ENCODE results near the gene YAP1. TPM values are rescaled to one million over a fixed set of nuclear protein-coding genes. Genes with fewer than 3 reads are reported as not detected.

The YAP1 gene
- total and polyA plus RNA-seq, 4 donors = 3.7 to 65.6 (median 18.3) TPM

DNA sequence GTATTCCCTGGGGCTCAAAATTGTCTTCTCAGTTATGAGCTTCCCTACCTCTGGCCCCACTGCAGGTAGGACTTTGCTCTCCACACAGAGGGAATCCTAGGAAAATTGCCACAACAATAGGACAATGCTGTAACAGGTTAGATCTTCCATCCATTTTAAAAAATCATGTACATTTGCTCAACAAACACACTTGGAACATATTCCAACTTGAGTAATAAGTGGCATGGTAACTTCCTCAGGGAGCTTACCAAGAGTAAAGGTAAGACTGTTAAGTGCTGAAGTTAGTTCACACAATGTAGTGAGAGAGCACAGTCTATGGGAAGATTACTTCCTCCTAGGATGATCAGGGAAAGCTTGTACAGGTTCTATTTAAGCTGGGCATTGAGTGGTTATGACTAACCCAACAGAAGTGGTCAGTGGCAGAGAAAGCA, 128.2 kb downstream of the YAP1 start:
- Histone ChIP-seq H3K4me3 (ENCODE audit: low read depth in 1 of 3, low read length in 3 of 3) (no peak overlapping the region), H3K27me3 (ENCODE audit: control insufficient read depth in 4 of 4, insufficient read depth in 4 of 4, low read length in 3 of 4) (no peaks in the 10 kb centered on the region), H3K27ac (ENCODE audit: low read depth in 1 of 2, low read length in 2 of 2) (no peak overlapping the region), H3K36me3 (ENCODE audit: control insufficient read depth in 4 of 4, insufficient read depth in 3 of 4, low read depth in 1 of 4, low read length in 3 of 4) (no peaks in the 10 kb centered on the region), H3K9me3 (ENCODE audit: control insufficient read depth in 4 of 4, low read length in 3 of 4) (no peaks in the 10 kb centered on the region), H3K9ac (ENCODE audit: low read depth in 1 of 2, low read length in 2 of 2) (no peak overlapping the region), H3K4me1 (ENCODE audit: control insufficient read depth in 4 of 4, insufficient read depth in 4 of 4, low read length in 3 of 4) (peaks cover 0 to 3% (median 0%) of the 10 kb centered on the region in 4 donors)
- no peak for TF ChIP-seq FOXA1 (IDR thresholded peaks at IDR 0.05)
- TF ChIP-seq YY1 (IDR thresholded peaks at IDR 0.05) = no peak
- no peak for DNase-seq (ENCODE audit: low spot score)

DNA sequence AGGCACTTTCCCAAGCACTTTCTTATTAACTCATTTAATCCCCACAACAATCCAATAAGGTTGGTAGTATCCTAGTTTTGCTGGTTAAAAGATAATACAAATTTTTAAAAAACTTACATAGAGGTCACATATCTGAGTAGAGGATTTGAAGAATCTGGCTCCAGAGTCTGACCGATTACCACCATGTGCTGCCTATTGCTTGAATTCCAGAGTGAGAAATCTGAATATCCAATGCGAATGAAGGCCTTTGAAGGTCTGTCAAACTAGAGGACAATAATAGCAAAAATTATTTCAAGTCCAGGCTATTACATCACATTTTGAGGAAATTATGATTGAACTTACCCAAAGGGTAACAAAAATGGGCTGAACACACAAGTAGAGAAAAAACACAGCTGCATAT, 129.2 kb downstream of the YAP1 start:
- H3K4me1 ChIP-seq (ENCODE audit: control insufficient read depth in 4 of 4, insufficient read depth in 4 of 4, low read length in 3 of 4) = peaks cover 0 to 3% (median 0%) of the 10 kb centered on the region in 4 donors
- no peak overlapping the region for H3K4me3 ChIP-seq (ENCODE audit: low read depth in 1 of 3, low read length in 3 of 3)
- H3K36me3 ChIP-seq (ENCODE audit: control insufficient read depth in 4 of 4, insufficient read depth in 3 of 4, low read depth in 1 of 4, low read length in 3 of 4) = no peaks in the 10 kb centered on the region
- no peak for TF ChIP-seq TAF1 (conservative IDR thresholded peaks at IDR 0.05)
- TF ChIP-seq, protein P1, sequence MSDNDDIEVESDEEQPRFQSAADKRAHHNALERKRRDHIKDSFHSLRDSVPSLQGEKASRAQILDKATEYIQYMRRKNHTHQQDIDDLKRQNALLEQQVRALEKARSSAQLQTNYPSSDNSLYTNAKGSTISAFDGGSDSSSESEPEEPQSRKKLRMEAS (IDR thresholded peaks at IDR 0.05) = no peak
- TF ChIP-seq, protein P2, sequence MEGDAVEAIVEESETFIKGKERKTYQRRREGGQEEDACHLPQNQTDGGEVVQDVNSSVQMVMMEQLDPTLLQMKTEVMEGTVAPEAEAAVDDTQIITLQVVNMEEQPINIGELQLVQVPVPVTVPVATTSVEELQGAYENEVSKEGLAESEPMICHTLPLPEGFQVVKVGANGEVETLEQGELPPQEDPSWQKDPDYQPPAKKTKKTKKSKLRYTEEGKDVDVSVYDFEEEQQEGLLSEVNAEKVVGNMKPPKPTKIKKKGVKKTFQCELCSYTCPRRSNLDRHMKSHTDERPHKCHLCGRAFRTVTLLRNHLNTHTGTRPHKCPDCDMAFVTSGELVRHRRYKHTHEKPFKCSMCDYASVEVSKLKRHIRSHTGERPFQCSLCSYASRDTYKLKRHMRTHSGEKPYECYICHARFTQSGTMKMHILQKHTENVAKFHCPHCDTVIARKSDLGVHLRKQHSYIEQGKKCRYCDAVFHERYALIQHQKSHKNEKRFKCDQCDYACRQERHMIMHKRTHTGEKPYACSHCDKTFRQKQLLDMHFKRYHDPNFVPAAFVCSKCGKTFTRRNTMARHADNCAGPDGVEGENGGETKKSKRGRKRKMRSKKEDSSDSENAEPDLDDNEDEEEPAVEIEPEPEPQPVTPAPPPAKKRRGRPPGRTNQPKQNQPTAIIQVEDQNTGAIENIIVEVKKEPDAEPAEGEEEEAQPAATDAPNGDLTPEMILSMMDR (IDR thresholded peaks at IDR 0.05; ENCODE audit: low read depth, low read length, missing input control) = no peak
- TF ChIP-seq SP1 (IDR thresholded peaks at IDR 0.05) = no peak
- TF ChIP-seq, protein P3, sequence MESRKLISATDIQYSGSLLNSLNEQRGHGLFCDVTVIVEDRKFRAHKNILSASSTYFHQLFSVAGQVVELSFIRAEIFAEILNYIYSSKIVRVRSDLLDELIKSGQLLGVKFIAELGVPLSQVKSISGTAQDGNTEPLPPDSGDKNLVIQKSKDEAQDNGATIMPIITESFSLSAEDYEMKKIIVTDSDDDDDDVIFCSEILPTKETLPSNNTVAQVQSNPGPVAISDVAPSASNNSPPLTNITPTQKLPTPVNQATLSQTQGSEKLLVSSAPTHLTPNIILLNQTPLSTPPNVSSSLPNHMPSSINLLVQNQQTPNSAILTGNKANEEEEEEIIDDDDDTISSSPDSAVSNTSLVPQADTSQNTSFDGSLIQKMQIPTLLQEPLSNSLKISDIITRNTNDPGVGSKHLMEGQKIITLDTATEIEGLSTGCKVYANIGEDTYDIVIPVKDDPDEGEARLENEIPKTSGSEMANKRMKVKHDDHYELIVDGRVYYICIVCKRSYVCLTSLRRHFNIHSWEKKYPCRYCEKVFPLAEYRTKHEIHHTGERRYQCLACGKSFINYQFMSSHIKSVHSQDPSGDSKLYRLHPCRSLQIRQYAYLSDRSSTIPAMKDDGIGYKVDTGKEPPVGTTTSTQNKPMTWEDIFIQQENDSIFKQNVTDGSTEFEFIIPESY (IDR thresholded peaks at IDR 0.05) = no peak
- H3K27me3 ChIP-seq (ENCODE audit: control insufficient read depth in 4 of 4, insufficient read depth in 4 of 4, low read length in 3 of 4) = no peaks in the 10 kb centered on the region
- H3K27ac ChIP-seq (ENCODE audit: low read depth in 1 of 2, low read length in 2 of 2) = no peak overlapping the region
- no peak for DNase-seq (ENCODE audit: low spot score)
- WGBS = 95% methylated on average over 2 of the region's 2 CpGs
- no peaks in the 10 kb centered on the region for H3K9me3 ChIP-seq (ENCODE audit: control insufficient read depth in 4 of 4, low read length in 3 of 4)
- H3K9ac ChIP-seq (ENCODE audit: low read depth in 1 of 2, low read length in 2 of 2) = no peak overlapping the region

DNA sequence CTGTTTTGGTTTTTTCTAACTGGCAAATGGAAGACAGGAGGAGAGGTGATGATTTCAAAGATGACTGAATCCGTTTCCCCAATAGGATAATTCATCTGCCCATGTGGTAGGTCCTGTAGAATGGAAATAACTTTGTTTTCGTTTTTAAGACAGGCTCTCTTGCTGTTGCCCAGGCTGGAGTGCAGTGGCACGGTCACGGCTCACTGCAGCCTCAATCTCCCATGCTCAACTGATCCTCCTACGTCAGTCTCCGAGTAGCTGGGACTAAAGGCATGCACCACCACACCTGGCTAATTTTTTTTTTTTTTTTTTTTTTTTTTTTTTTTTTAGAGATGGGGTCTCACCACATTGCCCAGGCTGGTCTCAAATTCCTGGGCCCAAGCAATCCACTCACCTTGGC, 129.7 kb downstream of the YAP1 start:
- 93% methylated on average over 6 of the region's 6 CpGs for WGBS
- Histone ChIP-seq H3K4me3 (ENCODE audit: low read depth in 1 of 3, low read length in 3 of 3) (no peak overlapping the region), H3K36me3 (ENCODE audit: control insufficient read depth in 4 of 4, insufficient read depth in 3 of 4, low read depth in 1 of 4, low read length in 3 of 4) (no peaks in the 10 kb centered on the region), H3K27ac (ENCODE audit: low read depth in 1 of 2, low read length in 2 of 2) (no peak overlapping the region), H3K4me1 (ENCODE audit: control insufficient read depth in 4 of 4, insufficient read depth in 4 of 4, low read length in 3 of 4) (peaks cover 0 to 3% (median 0%) of the 10 kb centered on the region in 4 donors), H3K27me3 (ENCODE audit: control insufficient read depth in 4 of 4, insufficient read depth in 4 of 4, low read length in 3 of 4) (no peaks in the 10 kb centered on the region), H3K9me3 (ENCODE audit: control insufficient read depth in 4 of 4, low read length in 3 of 4) (no peaks in the 10 kb centered on the region), H3K9ac (ENCODE audit: low read depth in 1 of 2, low read length in 2 of 2) (no peak overlapping the region)
- no peak for DNase-seq (ENCODE audit: low spot score)
- TF ChIP-seq GABPA (IDR thresholded peaks at IDR 0.05 in 1 of 2, conservative IDR thresholded peaks at IDR 0.05 in 1 of 2) (no peak), RAD21 (IDR thresholded peaks at IDR 0.05) (no peak), RXRA (IDR thresholded peaks at IDR 0.05) (no peak), SP1 (IDR thresholded peaks at IDR 0.05) (no peak), YY1 (IDR thresholded peaks at IDR 0.05) (no peak), TAF1 (conservative IDR thresholded peaks at IDR 0.05) (no peak), EGR1 (IDR thresholded peaks at IDR 0.05; ENCODE audit: low read depth in 2 of 2) (no peak), NR2F2 (IDR thresholded peaks at IDR 0.05) (no peak), HNF4G (IDR thresholded peaks at IDR 0.05) (no peak), FOXA2 (IDR thresholded peaks at IDR 0.05) (no peak), HNF4A (conservative IDR thresholded peaks at IDR 0.05) (no peak), JUND (IDR thresholded peaks at IDR 0.05) (no peak)
- TF ChIP-seq, protein P4, sequence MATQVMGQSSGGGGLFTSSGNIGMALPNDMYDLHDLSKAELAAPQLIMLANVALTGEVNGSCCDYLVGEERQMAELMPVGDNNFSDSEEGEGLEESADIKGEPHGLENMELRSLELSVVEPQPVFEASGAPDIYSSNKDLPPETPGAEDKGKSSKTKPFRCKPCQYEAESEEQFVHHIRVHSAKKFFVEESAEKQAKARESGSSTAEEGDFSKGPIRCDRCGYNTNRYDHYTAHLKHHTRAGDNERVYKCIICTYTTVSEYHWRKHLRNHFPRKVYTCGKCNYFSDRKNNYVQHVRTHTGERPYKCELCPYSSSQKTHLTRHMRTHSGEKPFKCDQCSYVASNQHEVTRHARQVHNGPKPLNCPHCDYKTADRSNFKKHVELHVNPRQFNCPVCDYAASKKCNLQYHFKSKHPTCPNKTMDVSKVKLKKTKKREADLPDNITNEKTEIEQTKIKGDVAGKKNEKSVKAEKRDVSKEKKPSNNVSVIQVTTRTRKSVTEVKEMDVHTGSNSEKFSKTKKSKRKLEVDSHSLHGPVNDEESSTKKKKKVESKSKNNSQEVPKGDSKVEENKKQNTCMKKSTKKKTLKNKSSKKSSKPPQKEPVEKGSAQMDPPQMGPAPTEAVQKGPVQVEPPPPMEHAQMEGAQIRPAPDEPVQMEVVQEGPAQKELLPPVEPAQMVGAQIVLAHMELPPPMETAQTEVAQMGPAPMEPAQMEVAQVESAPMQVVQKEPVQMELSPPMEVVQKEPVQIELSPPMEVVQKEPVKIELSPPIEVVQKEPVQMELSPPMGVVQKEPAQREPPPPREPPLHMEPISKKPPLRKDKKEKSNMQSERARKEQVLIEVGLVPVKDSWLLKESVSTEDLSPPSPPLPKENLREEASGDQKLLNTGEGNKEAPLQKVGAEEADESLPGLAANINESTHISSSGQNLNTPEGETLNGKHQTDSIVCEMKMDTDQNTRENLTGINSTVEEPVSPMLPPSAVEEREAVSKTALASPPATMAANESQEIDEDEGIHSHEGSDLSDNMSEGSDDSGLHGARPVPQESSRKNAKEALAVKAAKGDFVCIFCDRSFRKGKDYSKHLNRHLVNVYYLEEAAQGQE (IDR thresholded peaks at IDR 0.05) = no peak
- TF ChIP-seq, protein P1 (IDR thresholded peaks at IDR 0.05) = no peak
- TF ChIP-seq, protein P5, sequence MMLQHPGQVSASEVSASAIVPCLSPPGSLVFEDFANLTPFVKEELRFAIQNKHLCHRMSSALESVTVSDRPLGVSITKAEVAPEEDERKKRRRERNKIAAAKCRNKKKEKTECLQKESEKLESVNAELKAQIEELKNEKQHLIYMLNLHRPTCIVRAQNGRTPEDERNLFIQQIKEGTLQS (IDR thresholded peaks at IDR 0.05) = no peak

All from liver (tissue), 9 donors.